CMK (cell line): Measurements from ENCODE around the gene SMIM1.
"Not testable (repeated sequence)": the region's sequence is repeated elsewhere in the genome, so short reads cannot be mapped to it uniquely, and the experiment has no call there.

Experiments
- DNase-seq: peaks from one replicate; pipeline ENCODE4 v3.0.0-alpha.2; 2010; ENCODE audit warnings: low read depth

SMIM1 gene

DNA sequence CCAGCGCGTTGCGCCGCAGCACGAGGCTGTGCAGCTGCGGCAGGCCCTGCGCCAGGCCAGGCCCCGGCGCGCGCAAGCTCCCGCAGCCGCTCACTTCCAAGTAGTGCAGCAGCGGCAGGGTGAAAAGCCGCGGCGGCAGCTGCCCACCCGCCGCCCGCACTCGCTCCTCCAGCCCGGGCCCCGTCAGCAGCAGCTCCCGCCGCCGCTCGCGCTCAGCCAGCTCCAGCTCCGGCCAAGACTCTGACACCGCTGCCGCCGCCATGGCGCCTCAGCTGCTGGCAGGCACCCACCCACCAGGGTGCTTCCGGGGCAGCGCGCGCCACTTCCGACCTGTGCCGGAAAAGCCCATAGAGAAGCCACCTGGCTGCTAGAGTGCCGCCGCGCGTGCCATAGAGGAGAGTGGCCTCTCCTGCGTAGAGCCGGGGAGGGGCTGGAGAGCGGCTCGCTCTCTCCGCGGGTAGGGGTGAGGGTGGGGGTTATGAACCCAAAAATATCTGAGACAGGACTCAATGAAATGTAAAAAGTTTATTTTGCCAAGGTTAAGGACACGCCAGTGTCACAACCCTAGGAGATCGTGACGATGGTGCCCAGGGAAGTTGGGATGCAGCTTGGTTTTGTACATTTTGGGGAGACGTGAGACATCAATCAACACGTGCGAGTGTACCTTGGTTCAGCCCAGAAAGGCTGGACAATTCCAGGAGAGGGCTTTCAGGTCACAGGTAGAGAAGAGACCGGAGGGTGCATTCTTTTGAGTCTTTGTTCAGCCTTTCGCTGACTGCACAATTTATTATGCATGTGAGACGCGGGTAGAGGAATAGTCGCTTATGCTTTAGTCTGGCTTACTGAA, 23.9 kb downstream of the SMIM1 start, which contains the start of gene LRRC47:
LRRC47 (minus strand) TSS at position 284 of the 847 bp plus-strand sequence; CDS start at position 262, 22 bp downstream.
- DNase-seq = peak; percentile 78

DNA sequence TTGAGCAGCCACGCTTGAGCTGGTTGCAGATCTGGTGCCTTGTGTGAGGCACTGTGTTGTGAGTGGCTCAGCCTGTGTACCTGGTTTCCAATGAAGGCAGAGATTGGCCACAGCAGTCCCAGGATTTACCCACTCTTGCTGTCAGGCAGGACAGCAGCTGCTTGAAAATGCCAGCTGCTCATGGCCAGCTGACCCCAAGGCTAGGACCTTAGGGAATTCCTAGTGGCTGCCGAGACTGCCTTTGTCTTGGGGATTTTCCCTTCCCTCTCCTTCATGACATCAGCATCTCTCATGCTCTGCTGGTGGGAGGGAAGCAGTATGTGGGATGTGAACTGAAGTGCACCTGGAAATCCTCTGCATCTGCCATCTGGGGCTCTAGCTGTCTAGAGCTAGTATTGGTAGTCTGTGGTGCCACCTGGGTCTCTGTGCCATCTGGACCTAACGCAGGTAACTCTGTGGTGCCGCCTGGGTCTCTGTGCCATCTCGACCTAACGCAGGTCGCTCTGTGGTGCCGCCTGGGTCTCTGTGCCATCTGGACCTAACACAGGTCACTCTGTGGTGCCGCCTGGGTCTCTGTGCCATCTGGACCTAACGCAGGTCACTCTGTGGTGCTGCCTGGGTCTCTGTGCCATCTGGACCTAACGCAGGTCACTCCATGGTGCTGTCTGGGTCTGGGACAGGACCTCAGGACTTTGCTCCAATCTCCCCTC, 27.6 kb downstream of the SMIM1 start:
- no peak for DNase-seq

DNA sequence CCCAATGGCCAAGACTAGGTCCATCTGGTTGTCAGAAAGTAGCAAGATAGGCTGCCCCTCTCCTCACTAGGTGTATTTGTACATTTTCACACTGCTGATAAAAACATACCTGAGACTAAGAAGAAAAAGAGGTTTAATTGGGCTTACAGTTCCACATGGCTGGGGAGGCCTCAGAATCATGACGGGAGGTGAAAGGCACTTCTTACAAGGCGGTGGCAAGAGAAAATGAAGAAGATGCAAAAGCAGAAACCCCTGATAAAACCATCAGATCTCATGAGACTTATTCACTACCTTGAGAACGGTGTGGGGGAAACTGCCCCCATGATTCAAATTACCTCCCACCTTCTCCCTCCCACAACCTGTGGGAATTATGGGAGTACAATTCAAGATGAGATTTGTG, 28.2 kb downstream of the SMIM1 start:
- not testable (repeated sequence) for DNase-seq

DNA sequence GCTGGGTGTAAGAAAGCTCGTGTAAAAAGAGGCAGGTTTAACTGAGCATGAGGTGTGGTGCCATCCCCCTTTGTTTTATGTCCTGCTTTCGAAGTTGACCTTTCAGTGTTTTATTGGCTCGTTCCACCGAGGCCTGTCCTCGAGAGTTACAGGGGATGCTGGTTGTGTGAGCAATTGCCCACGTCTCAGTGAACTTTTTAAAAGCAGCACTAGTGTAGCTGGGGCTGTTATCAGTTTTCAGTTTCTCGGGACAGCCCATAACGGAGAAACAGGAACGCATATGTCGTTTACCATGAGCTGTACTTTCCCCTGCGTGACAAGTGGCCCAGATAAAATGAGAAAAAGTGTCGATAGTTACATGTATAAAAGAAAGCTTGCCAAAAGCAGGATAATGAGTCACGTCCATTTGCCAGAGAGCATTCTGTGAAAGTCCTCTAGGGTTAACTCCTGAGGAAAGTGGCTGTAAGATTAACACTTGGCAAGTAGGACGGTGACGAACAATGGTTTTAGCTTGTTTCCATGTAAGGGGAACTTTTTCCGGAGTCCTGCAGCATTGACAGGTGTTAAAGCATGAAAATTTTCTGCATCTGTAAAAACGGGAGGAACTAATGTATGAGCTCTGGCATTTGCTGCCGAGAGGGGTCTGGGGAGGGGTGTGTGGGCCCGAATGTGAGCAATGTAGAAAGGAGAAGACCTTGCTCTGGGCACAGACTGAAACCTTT, 31.5 kb downstream of the SMIM1 start:
- DNase-seq = no peak

DNA sequence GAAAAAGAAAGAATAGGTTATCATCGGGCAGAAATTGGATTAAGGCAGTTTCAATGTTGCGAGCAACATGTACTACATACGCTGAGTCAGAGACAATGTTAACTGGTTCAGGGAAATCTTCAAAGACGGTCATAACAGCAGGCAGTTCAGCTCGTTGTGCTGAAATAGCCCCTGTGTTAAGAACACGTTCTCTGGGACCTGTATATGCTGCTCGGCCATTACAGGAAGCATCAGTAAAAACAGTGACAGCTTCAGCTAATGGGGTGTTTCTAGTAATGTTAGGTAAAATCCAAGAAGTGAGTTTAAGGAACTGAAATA, 32.0 kb downstream of the SMIM1 start:
- DNase-seq = not testable (repeated sequence)

DNA sequence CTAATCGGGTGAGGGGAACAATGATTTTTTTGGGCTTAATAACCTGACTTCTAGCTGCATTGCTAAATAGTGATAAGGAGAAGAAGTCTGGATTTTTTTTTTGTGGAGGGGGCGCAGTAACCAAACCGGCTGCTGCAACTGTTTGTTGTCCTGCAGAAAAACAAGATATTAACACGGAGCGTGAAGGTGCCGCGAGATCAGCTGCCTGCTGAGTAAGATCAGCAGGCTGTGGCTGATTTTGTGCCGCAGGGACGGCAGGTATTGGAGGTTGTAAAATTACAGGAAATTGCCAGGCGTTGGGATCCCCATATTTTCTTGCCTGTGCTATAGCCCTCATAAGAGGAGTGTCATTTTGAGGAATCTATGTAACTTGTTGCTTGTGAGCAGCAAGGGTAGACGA, 32.5 kb downstream of the SMIM1 start:
- no peak for DNase-seq

DNA sequence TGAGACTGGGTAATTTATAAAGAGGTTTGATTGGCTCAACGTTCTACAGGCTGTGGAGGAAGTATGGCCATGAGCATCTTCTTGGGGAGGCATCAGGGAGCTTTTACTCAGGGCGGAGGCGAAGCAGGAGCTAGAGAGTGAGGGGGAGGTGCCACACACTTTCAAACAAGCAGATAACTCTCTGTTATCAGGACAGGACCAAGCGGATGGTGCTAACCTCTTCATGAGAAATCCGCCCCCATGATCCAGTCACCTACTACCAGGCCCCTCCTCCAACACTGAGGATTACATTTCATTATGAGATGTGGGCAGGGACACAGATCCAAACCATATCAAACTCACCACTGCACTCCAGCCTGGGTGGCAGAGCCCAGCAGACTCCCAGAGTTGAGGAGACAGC, 35.2 kb downstream of the SMIM1 start:
- DNase-seq = no peak

DNA sequence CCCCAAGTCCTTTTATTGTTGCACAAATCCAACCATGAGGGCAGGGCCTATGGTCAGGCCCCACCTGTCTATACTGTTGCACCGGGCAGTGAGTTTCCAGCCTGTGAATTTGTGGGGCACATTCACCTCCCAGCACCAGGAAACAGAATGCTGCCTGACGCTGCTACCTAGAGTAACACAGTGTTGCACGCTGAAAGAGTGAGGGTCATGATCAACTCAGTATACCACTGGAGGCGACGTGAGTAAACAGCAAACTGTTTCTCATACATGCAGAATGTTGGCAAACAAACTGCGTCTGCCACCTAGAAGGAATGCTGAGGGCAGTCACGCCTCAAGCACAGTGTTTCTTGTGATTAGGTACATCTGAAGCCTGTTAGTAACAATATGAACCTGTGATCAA, 37.1 kb downstream of the SMIM1 start:
- DNase-seq = no peak

DNA sequence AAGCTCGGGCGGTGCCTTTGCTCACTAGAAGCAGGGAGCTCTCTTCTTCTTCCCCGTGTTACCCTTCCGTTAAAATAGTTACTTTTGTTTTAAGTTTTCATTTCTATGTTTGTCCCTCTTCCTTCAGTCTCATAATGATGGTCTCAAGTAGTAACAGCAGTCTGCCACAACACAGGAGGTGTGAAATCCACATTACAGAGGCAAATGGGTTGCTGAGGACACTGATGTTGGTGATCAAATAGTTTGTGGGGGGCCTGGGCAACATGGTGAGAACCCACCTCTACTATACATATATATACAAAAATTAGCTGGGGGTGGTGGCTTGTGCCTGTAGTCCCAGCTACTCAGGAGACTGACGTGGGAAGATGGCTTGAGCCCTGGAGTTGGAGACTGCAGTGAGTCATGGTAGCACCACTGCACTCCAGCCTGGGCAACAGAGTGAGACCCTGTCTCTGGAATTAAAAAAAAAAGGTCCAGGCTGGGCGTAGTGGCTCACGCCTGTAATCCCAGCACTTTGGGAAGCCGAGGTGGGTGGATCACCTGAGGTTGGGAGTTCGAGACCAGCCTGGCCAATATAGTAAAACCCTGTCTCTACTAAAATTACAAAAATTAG, 37.7 kb downstream of the SMIM1 start:
- DNase-seq = not testable (repeated sequence)

DNA sequence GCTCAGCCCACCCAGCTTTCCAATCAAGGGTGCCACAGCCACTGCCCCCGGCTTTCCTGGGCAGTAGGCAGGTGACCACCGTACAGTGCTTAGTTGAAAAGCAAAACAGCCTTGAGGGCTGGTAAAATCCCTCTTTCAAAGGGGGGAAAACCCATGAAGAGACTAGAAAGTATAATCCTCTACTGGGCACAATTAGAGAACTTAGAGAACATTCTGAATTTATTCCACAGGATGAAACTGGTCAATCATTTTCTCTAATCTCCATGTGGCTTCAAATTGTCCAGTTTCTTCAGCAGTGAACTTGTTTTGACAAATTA, 39.0 kb downstream of the SMIM1 start:
- DNase-seq = no peak

DNA sequence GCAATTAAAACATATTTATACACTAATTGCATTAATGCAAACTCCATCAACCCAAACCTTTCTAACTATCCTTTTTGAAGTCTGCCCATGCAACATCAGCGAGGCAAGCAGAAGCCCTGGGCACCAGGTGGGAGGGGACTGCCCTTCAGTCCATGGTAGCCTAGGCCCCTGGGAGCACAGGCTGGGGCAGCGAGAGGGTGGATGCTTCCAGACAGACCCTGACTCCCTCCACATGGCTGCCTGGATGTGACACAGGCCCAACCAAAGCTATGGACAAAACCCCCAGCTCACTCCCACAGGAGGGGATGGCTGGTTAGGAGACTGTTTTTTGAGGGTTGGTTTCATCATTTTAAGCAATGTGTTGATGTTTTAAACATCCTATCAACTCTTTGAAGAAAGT, 41.5 kb downstream of the SMIM1 start:
- DNase-seq = no peak

DNA sequence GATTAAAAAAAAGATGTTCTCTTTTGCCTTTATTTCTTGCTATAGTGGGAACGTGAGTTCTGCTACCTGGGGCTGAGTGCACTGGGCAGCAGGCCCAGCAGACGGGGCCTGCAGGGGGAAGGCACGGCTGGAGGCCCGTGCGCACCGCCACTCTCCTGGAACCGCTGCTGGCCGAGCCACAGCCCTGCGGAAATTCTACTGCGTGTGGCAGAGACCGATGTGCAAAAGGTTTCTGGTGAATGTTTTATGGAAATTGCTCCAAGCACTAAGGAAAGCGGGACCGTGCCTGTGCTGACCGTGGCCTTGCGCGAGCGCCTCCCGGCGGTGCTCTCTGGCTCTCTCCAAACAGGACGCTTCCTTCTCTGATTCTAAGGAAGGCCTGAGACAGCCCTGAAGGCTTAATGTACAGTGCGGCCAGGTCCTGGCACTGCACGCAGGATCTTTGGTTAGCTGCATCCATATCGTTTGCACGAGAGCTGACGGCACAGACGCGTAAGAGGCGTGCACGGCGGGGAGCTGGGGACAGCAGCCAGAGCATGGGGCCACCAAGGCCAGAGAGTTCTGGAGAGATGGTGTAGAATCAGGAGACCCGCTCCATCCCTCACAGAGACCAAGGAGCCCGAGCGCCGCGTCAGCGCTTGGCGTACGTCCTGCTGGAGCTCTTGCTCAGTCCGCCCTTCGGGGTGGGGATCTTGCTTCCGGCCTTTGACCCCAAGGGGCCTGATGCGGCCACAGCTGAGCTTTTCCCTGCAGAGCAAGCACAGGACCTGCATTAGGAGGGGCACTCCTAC, 42.4 kb downstream of the SMIM1 start:
- no peak for DNase-seq

DNA sequence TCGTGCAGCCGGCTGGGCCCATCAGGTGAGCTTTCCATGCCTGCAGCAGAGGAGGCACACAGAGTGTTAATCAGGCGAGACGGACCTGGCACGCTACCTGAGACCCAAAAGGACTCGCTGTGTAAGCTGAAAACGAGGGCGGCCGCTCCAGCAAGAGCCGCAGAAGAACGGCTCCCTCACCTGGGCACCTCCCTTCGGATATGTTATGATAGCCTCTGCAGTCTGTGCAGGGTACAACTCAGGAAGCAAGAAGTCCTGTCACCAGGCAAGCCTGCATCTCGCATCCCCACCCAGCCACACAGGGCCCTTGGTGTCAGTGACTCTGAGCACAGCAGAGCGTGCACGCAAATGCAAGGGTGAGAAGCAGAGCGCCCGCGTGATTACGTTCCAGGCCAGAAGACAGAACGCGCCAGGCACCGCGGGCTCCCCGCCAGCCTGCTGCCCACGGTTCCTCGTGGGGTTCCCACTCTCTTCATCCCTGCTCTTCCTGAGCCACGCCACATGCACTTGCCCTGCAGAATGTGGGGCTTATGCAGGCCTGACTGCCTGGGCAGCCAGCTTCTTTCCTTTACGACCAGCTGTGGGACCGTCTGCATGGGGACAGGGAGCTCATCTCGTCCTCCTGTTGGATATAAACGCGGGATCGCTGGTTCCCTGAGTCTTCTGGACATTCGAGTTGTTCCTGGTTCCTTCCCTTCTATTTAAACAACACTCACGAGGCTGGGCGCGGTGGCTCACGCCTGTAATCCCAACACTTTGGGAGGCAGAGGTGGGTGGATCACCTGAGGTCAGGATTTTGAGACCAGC, 44.0 kb downstream of the SMIM1 start:
- DNase-seq = no peak

DNA sequence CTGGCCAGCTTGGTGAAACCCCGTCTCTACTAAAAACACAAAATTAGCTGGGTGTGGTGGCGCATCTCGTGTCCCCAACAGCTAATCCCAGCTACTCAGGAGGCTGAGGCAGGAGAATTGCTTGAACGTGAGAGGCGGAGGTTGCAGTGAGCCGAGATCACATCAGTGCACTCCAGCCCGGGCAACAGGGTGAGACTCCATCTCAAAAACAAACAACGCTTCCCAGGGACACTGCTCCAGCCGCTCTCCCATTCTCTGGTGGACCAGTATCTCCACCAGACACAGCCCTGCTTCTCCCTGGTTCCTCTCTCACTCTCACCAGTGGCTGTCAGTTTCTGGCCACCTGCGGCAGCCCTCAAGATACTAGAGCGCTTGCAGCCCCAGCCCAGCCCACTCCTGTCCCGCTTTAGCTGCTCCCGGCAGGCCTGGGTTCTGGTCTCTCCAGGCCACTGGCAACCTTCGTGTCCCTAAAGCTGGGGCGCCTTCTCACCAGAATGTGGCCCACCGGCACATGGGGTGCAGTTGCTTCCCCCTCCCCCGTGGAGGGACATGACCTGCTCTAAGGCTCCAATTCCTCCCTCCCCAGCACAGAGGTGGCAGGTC, 44.7 kb downstream of the SMIM1 start:
- no peak for DNase-seq

DNA sequence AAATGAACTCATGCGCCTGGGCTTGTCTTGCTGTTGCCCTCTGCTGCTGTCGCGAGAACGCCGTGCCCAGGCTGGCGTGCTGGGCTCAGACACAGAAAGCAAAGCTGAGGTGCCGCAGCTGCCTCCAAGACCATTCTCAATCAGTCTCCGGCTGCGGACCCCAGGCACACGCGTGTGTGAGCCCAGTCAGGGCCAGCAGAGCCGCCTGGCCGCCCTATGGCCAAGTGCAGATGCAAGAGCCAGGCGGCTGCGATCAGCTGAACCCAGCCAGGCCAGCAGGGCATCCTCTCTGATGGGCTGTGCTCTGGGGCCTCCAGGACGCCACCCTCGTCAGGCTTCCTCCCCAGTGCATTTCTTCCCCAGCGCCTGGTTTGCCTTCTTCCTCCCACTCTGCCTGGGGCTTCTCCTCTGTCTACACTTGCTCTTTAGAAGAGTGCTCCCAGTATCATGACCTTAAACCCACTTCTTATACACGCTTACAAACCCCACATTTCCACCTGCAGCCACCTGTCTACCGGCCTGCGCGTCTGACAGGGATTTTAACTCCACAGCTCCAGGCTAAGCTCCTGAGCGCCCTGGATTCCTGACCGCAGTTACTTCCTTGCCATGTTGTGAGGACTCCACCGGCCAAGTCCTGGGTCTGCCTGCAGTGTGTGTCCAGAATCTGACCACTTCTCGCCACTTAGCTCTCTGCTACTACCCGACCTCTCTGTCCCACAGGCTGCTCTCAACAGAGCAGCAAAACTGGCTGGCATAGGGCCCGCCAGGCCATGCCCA, 45.5 kb downstream of the SMIM1 start:
- DNase-seq = no peak

DNA sequence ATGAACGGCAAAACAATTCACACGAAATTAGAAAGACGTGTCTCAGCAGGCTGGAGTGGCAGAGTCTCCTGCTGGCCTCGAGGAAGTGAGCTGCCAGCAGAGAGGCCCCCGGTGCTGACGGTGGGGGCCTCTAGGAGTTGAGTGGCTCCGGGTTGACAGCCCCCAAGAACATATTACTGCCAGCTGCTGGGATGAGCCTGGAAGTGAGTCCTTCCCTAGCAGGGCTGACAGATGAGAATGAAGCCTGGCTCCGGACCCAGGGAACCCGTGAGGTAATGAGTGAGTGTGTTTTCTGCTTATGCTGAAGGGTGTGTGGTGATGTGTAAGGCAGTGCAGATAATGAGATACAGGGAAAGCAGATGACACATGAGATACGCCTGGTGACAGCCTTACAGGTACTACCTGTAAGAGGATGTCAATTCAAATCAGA, 47.2 kb downstream of the SMIM1 start:
- DNase-seq = no peak

DNA sequence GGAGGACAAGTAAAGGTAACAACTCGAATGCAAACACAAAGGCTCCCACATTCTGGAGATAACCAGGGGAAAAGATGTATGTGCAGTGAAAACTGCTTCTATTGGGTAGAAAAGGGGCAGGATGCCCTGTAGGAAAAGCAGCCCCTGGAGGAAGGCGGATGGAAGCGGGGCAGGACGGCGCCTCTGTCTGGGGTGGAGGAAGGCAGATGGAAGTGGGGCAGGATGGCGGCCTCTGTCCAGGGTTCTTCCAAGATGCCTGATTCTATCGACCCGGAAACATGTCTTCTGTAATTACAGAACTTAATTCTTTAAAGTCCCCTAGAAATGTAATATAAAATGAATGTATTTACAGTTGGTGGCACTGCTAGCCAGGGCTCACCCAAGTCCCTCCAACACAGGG, 47.8 kb downstream of the SMIM1 start:
- no peak for DNase-seq

DNA sequence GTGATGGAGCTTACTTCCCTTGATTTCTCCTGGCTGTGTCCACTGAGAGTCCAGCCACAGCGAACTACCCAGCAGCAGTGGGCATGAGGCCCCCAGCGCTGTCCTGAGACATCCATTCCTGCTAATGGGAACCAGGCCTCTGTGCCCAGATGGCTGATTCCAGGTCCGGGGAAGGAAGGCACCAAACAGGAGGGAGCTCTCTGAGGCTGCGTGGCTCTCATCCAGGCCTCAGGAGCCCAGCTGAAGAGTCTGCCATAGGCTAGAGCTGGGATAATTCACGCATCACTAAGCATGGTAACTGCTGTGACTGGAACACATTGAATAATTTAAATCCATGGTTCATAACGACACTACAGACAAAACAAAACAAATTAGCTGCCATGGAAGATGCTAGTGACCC, 48.5 kb downstream of the SMIM1 start:
- DNase-seq = no peak

DNA sequence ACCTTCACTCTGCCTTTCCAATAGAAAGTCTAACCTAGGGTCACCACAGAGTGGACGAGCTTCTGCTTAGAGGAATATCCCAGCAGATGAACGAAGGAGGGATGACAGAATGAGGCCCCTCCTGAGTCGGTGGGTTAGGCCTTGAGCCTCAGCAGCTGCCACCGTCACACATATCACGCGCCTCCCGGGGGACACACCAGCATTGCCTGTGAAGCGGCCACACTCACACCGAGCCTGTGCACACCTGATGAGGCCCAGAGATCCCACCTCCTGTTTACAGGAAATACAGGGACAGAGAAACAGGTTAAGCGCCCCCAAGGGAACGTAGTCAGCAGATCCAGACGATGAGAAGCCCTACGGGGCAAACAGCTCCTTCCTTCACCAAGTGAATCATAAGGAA, 48.9 kb downstream of the SMIM1 start:
- DNase-seq = no peak

DNA sequence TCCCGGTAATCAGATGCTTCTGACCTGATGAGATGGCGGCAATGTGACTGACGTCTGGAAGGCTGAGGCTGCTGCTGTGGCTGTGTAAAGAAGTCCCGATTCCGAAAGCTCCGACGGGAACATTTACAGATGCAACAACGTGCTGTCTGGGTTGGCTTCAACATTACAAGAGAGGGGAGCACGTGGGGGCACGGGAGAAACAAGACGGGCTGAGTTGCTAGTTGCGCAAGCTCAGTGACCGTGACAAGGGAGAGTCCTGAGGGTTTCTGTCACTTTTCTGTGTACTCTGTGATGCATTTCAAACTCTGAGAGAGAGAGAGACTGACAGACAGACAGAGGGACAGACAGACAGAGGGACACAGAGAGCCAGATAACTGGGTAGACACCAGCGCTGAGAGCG, 49.4 kb downstream of the SMIM1 start:
- no peak for DNase-seq
